Caco-2 (cell line): ENCODE measurements around the gene SLC4A5. TPM values are rescaled to one million over a fixed set of nuclear protein-coding genes. Genes with fewer than 3 reads are reported as not detected.
A peak's percentile ranks its signal among the peaks of the same experiment; 100 is the strongest.

Source experiments
- BruUV-seq: library from RNA; stranded (reverse); fragments of 400-500 nt; replicated peaks from 2 replicates; lab custom pipeline; 2021; lab: Mats Ljungman, UMichigan
- CTCF ChIA-PET: fragments of 300-600 bp; sonication (Branson Sonifier 250); formaldehyde crosslinking; loops from one replicate; lab custom pipeline; 2022; ENCODE audit warnings: antibody characterized with exemption; lab: Charles Lee
- POLR2A ChIA-PET: fragments of 300-600 bp; sonication (Branson Sonifier 250); formaldehyde crosslinking; loops from one replicate; lab custom pipeline; 2022; ENCODE audit warnings: antibody characterized with exemption; lab: Charles Lee
- DNase-seq, 2 experiments: peaks; one replicate each; pipeline versions ENCODE4 v3.0.0 to v3.0.0-alpha.2; 2020 to 2022
- H3K27me3 ChIP-seq: replicated peaks from 2 replicates; pipeline ENCODE4 v1.6.0; 2011; ENCODE audit warnings: low read length; ENCODE audit not compliant: control insufficient read depth, insufficient read depth
- H3K36me3 ChIP-seq: 2 replicates; pipeline ENCODE4 v1.5.1; 2011; ENCODE audit warnings: low read length; ENCODE audit not compliant: control insufficient read depth, insufficient read depth
- H3K4me1 ChIP-seq: fragments of 250-450 bp; sonication (Bioruptor Pico); 2 replicates; pipeline ENCODE4 v1.5.1; 2020; ENCODE audit warnings: mild to moderate bottlenecking
- H3K4me3 ChIP-seq: 2 replicates; pipeline ENCODE4 v1.5.1; 2011; ENCODE audit warnings: low read depth, mild to moderate bottlenecking, control low read depth, low read length
- H3K9me3 ChIP-seq: fragments of 250-450 bp; sonication (Bioruptor Pico); 2 replicates; pipeline ENCODE4 v1.5.1; 2020; ENCODE audit warnings: mild to moderate bottlenecking, moderate library complexity
- H3K27ac Mint-ChIP-seq: one replicate; pipeline ENCODE4 v1.8.0; 2022; ENCODE audit warnings: mixed read lengths; ENCODE audit not compliant: unreplicated experiment
- H3K27me3 Mint-ChIP-seq: one replicate; pipeline ENCODE4 v1.8.0; 2022; ENCODE audit warnings: mixed read lengths; ENCODE audit not compliant: insufficient read depth, unreplicated experiment
- H3K36me3 Mint-ChIP-seq: one replicate; pipeline ENCODE4 v1.8.0; 2022; ENCODE audit warnings: mild to moderate bottlenecking, mixed read lengths; ENCODE audit not compliant: insufficient read depth, unreplicated experiment
- H3K4me1 Mint-ChIP-seq: one replicate; pipeline ENCODE4 v1.8.0; 2022; ENCODE audit warnings: low read depth, mixed read lengths; ENCODE audit not compliant: unreplicated experiment
- H3K4me3 Mint-ChIP-seq: one replicate; pipeline ENCODE4 v1.8.0; 2022; ENCODE audit warnings: mild to moderate bottlenecking, moderate library complexity, mixed read lengths; ENCODE audit not compliant: unreplicated experiment
- H3K9me3 Mint-ChIP-seq: one replicate; pipeline ENCODE4 v1.8.0; 2022; ENCODE audit warnings: mixed read lengths; ENCODE audit not compliant: unreplicated experiment
- CTCF ChIP-seq, 2 experiments: fragments of 200-600 bp in 1 of 2; IDR thresholded peaks; 1 replicate in 1 of 2; 2 replicates in 1 of 2; pipeline versions ENCODE4 v1.5.1 to v1.8.0; 2011 to 2022; ENCODE audit warnings: antibody characterized with exemption in 1 of 2, control low read depth in 1 of 2, inconsistent platforms in 1 of 2, low read depth in 1 of 2, low read length in 1 of 2, mild to moderate bottlenecking in 1 of 2, moderate library complexity in 1 of 2; ENCODE audit not compliant: insufficient read depth in 1 of 2, severe bottlenecking in 1 of 2, unreplicated experiment in 1 of 2
- intact Hi-C: fragments of 100-400 bp; cut with micrococcal nuclease; formaldehyde crosslinking; loops from one replicate; pipeline ENCODE4 v1.10.0; 2022; ENCODE audit not compliant: unreplicated experiment
- total RNA-seq: library from RNA; stranded (reverse); gene quantifications from 2 replicates; pipeline ENCODE4 v1.2.3, GENCODE V29; 2022

The SLC4A5 gene
- total RNA-seq, 1 experiment from 2014 or later, result 2.2 TPM

GRCh38 chr2:74199871-74200305 lies 143.3 kb downstream of the SLC4A5 start:
- no peaks in the 10 kb centered on the region for H3K27me3 ChIP-seq
- peak overlapping the region; percentile 80 for H3K4me3 ChIP-seq
- H3K4me1 ChIP-seq, result peaks cover 12% of the 10 kb centered on the region
- BruUV-seq, result TSS peak; percentile 28
- POLR2A ChIA-PET, result interaction anchor here (0.5 to 1.9 kb wide), 3 partner anchors 7 to 330 kb away, joined by 4 to 6 read pairs (median 6); partner anchors contain the start of genes AUP1, HTRA2 and MOB1A
- peak overlapping the region; percentile 91 for H3K4me3 Mint-ChIP-seq
- peaks cover 32% of the 10 kb centered on the region for H3K4me1 Mint-ChIP-seq
- H3K9me3 ChIP-seq, result no peaks in the 10 kb centered on the region
- no peaks in the 10 kb centered on the region for H3K36me3 ChIP-seq
- peaks cover 70% of the 10 kb centered on the region for H3K36me3 Mint-ChIP-seq
- H3K27ac Mint-ChIP-seq, result peak overlapping the region; percentile 100
- CTCF ChIA-PET, result no interaction called here
- no peaks in the 10 kb centered on the region for H3K27me3 Mint-ChIP-seq
- no peak for DNase-seq
- TF ChIP-seq CTCF (IDR thresholded peaks at IDR 0.05; ENCODE audit: insufficient read depth in 1 of 2, low read depth in 1 of 2, low read length in 1 of 2, severe bottlenecking in 1 of 2, unreplicated experiment in 1 of 2), result no peak
- no peaks in the 10 kb centered on the region for H3K9me3 Mint-ChIP-seq
- intact Hi-C loops, result loop anchor here (2.0 kb wide), 1 partner anchor 51 kb away; no protein-coding TSS in a partner anchor

- H3K4me1 Mint-ChIP-seq, result peaks cover 28% of the 10 kb centered on the region
- H3K36me3 Mint-ChIP-seq, result peaks cover 64% of the 10 kb centered on the region
- H3K4me3 Mint-ChIP-seq, result peak overlapping the region; percentile 91
- ChIA-PET POLR2A (interaction anchor here (0.5 to 2.1 kb wide), 4 partner anchors 8 to 330 kb away, joined by 3 to 19 read pairs (median 5); partner anchors contain the start of genes AUP1, HTRA2 and MOB1A), CTCF (interaction anchor here (1.3 kb wide), 1 partner anchor 21 kb away, joined by 7 read pairs; the partner anchor contains the start of gene MOB1A)
- H3K36me3 ChIP-seq, result no peaks in the 10 kb centered on the region
- DNase-seq, result no peak
- no peaks in the 10 kb centered on the region for H3K9me3 Mint-ChIP-seq
- H3K27me3 Mint-ChIP-seq, result no peaks in the 10 kb centered on the region
- H3K4me1 ChIP-seq, result peaks cover 12% of the 10 kb centered on the region
- TF ChIP-seq CTCF (IDR thresholded peaks at IDR 0.05; ENCODE audit: insufficient read depth in 1 of 2, low read depth in 1 of 2, low read length in 1 of 2, severe bottlenecking in 1 of 2, unreplicated experiment in 1 of 2), result no peak
- H3K9me3 ChIP-seq, result no peaks in the 10 kb centered on the region
- peak overlapping the region; percentile 80 for H3K4me3 ChIP-seq
- BruUV-seq, result no TSS peak
- no peaks in the 10 kb centered on the region for H3K27me3 ChIP-seq
- intact Hi-C loops, result loop anchor here (2.0 kb wide), 1 partner anchor 50 kb away; no protein-coding TSS in a partner anchor
- H3K27ac Mint-ChIP-seq, result peak overlapping the region; percentile 100
Observed at GRCh38 chr2:74199275-74199701, 143.9 kb downstream of the SLC4A5 start.

- H3K27me3 Mint-ChIP-seq, result no peaks in the 10 kb centered on the region
- intact Hi-C loops, result loop anchor here (1.0 to 2.0 kb wide), 2 partner anchors 20 to 50 kb away; partner anchors contain the start of gene MOB1A
- Histone ChIP-seq H3K27me3 (no peaks in the 10 kb centered on the region), H3K36me3 (no peaks in the 10 kb centered on the region), H3K4me1 (peaks cover 12% of the 10 kb centered on the region), H3K9me3 (no peaks in the 10 kb centered on the region), H3K4me3 (peak within 1 kb of the TSS; percentile 80)
- peak; percentile 90 for TF ChIP-seq CTCF (IDR thresholded peaks at IDR 0.05; ENCODE audit: insufficient read depth in 1 of 2, low read depth in 1 of 2, low read length in 1 of 2, severe bottlenecking in 1 of 2, unreplicated experiment in 1 of 2)
- peak within 1 kb of the TSS; percentile 100 for H3K27ac Mint-ChIP-seq
- ChIA-PET POLR2A (interaction anchor here (0.6 to 2.1 kb wide), 3 partner anchors 9 to 76 kb away, joined by 3 to 19 read pairs (median 6); partner anchors contain the start of gene MOB1A), CTCF (interaction anchor here (1.3 kb wide), 1 partner anchor 20 kb away, joined by 7 read pairs; the partner anchor contains the start of gene MOB1A)
- no TSS peak for BruUV-seq
- peak within 1 kb of the TSS; percentile 91 for H3K4me3 Mint-ChIP-seq
- H3K4me1 Mint-ChIP-seq, result peaks cover 26% of the 10 kb centered on the region
- DNase-seq, result peak; percentile 98
- peaks cover 58% of the 10 kb centered on the region for H3K36me3 Mint-ChIP-seq
- H3K9me3 Mint-ChIP-seq, result no peaks in the 10 kb centered on the region
Observed at GRCh38 chr2:74198461-74199274, 144.5 kb downstream of the SLC4A5 start, which contains the start of gene MTHFD2. MTHFD2 (plus strand) TSS chr2:74198615; CDS start chr2:74198642, 27 bp downstream.
